Right atrium auricular region (tissue), 2 donors: ENCODE data around the gene UQCR11. TPM values are rescaled to one million over a fixed set of nuclear protein-coding genes. Genes with fewer than 3 reads are reported as not detected.

Experiments used
- DNase-seq: peaks from one replicate; pipeline ENCODE4 v3.0.0-alpha.2; 2019; ENCODE audit warnings: low spot score
- H3K27ac ChIP-seq, 2 donors: fragments of 200-600 bp; sonication (generic); 1 replicate in 1 of 2; 2 replicates in 1 of 2; pipeline ENCODE4 v1.5.1; 2016 to 2019
- H3K27me3 ChIP-seq, 2 donors: fragments of 200-600 bp; sonication (generic); one replicate each; pipeline versions ENCODE4 v1.5.1 to v1.6.0; 2017 to 2019
- H3K36me3 ChIP-seq: fragments of 200-600 bp; sonication (generic); one replicate; pipeline ENCODE4 v1.5.1; 2016
- H3K4me1 ChIP-seq, 2 donors: fragments of 200-600 bp; sonication (generic); one replicate each; pipeline versions ENCODE4 v1.5.1 to v1.6.0; 2017 to 2019
- H3K4me3 ChIP-seq, 2 donors: fragments of 200-600 bp; sonication (generic); 1 replicate in 1 of 2; 2 replicates in 1 of 2; pipeline ENCODE4 v1.5.1; 2017 to 2019; ENCODE audit warnings: mild to moderate bottlenecking in 1 of 2, moderate library complexity in 1 of 2
- H3K9me3 ChIP-seq, 2 donors: fragments of 200-600 bp; sonication (generic); one replicate each; pipeline ENCODE4 v1.5.1; 2019
- total RNA-seq, 2 donors: library from RNA; depleted of rRNA; stranded (reverse); fragments of >200 nt; gene quantifications; one replicate each; pipeline ENCODE4 v1.1.0, GENCODE V29; 2016
- TF ChIP-seq, protein P1 (sequence below), 2 donors: fragments of 200-600 bp; sonication (generic); IDR thresholded peaks; one replicate each; pipeline ENCODE4 v1.5.1; 2019; ENCODE audit warnings: antibody characterized with exemption in 2 of 2

The UQCR11 gene
- total RNA-seq, 2 donors from 2014 or later: 172 to 191 TPM

DNA sequence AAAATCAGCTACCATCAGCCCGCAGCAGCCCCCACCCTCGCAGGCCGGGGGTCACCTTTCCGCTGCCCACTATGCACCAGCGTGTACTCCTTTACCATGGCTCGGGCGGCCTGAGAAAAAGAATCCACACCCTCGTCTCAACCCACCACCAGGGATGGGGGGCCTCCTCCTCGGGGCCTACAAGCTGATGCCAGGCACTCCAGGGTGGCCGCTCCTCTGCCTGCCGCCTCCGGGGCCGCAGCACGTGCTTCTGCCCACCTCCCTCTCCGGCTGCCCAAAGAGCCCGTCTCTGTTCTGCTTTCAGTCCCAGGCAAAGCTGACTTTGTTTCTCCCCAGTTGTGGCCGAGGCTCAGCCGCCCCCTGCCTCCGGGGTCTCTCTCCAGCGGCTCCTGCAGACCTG is 26.0 kb downstream of the UQCR11 start:
- no peak for DNase-seq
- no peaks in the 10 kb centered on the region for H3K27me3 ChIP-seq
- H3K4me3 ChIP-seq: no peak overlapping the region
- H3K4me1 ChIP-seq: peaks cover 0 to 9% of the 10 kb centered on the region in 2 donors
- H3K9me3 ChIP-seq: no peaks in the 10 kb centered on the region
- TF ChIP-seq, protein P1, sequence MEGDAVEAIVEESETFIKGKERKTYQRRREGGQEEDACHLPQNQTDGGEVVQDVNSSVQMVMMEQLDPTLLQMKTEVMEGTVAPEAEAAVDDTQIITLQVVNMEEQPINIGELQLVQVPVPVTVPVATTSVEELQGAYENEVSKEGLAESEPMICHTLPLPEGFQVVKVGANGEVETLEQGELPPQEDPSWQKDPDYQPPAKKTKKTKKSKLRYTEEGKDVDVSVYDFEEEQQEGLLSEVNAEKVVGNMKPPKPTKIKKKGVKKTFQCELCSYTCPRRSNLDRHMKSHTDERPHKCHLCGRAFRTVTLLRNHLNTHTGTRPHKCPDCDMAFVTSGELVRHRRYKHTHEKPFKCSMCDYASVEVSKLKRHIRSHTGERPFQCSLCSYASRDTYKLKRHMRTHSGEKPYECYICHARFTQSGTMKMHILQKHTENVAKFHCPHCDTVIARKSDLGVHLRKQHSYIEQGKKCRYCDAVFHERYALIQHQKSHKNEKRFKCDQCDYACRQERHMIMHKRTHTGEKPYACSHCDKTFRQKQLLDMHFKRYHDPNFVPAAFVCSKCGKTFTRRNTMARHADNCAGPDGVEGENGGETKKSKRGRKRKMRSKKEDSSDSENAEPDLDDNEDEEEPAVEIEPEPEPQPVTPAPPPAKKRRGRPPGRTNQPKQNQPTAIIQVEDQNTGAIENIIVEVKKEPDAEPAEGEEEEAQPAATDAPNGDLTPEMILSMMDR (IDR thresholded peaks at IDR 0.05): no peak
- no peak overlapping the region for H3K27ac ChIP-seq
- peaks cover 55% of the 10 kb centered on the region for H3K36me3 ChIP-seq

DNA sequence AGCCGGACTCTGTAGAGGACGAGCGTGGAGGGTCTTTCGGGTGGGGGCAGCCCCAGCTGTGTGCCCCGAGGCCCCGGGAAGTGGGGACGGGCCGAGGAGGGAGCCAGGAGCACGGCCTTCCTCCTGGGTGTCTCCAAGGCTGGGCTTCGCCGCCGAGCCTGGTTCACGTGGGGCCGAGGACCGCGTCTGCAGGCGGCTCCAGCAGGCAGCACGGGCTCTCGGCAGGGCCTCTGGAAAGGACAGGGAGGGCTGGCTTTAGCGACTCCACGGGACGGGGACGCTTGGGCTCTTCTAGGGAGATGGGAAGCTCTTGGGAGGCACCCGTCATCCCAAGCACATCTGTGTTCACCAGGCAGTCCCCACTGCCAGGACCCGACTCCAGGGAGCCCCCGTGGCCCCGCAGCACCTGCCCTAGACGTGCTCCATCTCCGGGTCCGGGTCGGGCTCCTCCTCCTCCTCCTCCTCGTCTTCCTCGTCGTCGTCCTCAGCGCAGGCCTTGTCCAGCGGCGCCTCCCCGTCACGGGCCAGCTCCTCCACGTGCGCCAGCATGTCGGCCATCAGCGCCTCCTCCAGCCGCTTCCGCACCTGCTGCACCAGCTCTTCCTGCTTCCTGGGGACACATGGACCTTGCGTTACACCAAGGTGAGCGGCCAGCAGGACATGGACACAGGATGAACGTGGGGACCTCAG is 27.2 kb downstream of the UQCR11 start:
- TF ChIP-seq, protein P1 (IDR thresholded peaks at IDR 0.05): no peak
- H3K36me3 ChIP-seq: peaks cover 45% of the 10 kb centered on the region
- H3K4me3 ChIP-seq: no peak overlapping the region
- peak overlapping the region in 1 of 2 donors; percentile 26 for H3K27ac ChIP-seq
- peaks cover 0 to 9% of the 10 kb centered on the region in 2 donors for H3K4me1 ChIP-seq
- H3K9me3 ChIP-seq: no peaks in the 10 kb centered on the region
- no peaks in the 10 kb centered on the region for H3K27me3 ChIP-seq
- DNase-seq: no peak

DNA sequence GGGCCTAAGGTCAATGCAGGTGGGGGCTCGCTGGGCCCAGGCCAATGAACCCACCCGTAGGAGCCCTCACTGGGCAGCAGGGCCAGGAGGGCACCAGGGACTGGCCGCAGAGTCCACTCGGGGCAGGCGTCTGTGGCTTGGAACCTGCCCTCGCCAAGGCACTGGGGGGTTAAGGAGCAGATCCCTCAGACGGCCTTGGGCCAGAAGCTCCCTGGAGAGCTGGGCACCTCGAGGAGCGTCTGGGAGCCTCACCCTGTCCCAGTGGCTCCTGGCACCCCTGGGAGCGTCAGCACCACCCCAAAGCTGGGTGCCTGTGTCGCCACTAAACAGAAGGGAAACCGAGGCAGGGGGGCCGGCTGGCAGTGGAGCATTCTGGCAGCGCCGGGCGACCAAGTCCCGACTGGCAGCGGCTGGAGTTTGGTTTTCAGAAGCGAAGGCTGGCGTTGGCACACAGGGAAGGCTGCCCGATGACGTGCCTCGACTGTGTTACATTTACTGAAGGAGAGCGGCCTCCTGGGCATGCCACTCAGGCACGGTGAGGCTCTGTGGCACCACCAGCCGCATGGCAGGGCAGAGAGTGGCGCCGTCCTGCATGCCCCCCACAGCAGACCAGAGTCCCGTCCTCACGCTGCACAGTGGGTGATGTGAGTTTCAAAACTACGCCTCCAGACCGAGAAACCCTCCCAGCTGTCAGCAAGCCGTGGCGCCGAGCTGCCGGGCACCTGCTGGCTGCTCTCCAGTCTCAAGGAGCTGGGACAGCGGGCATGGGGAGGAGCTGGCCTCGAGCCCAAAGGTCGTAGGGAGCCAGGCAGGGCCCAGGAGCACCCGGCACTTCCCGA is 28.0 kb downstream of the UQCR11 start:
- peaks cover 41% of the 10 kb centered on the region for H3K36me3 ChIP-seq
- DNase-seq: no peak
- no peaks in the 10 kb centered on the region for H3K27me3 ChIP-seq
- H3K4me3 ChIP-seq: no peak overlapping the region
- TF ChIP-seq, protein P1 (IDR thresholded peaks at IDR 0.05): no peak
- peak overlapping the region in 1 of 2 donors; percentile 26 for H3K27ac ChIP-seq
- no peaks in the 10 kb centered on the region for H3K9me3 ChIP-seq
- peaks cover 0 to 9% of the 10 kb centered on the region in 2 donors for H3K4me1 ChIP-seq

DNA sequence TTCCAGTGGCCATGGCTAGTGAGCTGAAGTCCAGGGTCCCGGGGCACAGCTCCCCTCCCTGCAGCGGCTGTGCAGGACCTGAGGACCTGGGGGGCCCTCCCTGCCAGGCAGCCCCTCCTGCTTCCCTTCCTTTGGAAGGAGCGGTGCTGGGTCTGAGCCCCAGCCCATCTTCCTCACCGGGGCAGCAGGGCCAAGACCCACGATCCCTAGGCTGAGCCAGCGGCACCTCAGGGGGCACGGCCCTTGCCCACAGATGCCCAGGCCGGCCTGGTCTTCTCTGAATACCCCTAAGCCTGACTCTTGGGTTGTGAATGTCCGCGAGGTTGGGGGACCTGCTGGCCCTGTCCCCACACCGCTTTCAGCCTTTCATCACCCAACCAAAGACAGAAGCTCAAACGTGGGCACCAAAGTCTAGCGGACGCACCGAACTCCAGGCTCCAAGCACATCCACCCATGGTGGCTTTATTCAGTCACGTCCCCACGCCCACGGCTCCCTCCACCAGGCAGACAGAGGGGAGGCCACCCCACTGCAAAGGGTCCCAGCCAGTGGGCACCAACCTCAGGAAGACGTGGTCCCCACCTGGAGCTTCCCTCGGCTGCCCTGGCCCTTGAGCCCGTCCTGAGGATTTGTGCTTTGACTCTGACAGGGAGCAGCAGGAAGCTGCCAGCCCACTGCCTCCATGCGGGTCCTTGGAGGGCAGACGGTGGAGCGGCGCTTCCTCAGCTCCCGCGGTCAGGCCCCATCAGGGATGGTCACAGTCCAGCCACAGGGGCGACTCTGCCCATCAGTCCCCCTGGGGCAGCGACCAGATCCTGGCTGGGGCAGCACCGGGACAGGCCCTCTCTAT is 28.8 kb downstream of the UQCR11 start:
- Histone ChIP-seq H3K27ac (no peak overlapping the region), H3K27me3 (no peaks in the 10 kb centered on the region), H3K36me3 (peaks cover 36% of the 10 kb centered on the region), H3K4me3 (no peak overlapping the region), H3K9me3 (no peaks in the 10 kb centered on the region), H3K4me1 (peaks cover 0 to 9% of the 10 kb centered on the region in 2 donors)
- no peak for DNase-seq
- TF ChIP-seq, protein P1 (IDR thresholded peaks at IDR 0.05): no peak

DNA sequence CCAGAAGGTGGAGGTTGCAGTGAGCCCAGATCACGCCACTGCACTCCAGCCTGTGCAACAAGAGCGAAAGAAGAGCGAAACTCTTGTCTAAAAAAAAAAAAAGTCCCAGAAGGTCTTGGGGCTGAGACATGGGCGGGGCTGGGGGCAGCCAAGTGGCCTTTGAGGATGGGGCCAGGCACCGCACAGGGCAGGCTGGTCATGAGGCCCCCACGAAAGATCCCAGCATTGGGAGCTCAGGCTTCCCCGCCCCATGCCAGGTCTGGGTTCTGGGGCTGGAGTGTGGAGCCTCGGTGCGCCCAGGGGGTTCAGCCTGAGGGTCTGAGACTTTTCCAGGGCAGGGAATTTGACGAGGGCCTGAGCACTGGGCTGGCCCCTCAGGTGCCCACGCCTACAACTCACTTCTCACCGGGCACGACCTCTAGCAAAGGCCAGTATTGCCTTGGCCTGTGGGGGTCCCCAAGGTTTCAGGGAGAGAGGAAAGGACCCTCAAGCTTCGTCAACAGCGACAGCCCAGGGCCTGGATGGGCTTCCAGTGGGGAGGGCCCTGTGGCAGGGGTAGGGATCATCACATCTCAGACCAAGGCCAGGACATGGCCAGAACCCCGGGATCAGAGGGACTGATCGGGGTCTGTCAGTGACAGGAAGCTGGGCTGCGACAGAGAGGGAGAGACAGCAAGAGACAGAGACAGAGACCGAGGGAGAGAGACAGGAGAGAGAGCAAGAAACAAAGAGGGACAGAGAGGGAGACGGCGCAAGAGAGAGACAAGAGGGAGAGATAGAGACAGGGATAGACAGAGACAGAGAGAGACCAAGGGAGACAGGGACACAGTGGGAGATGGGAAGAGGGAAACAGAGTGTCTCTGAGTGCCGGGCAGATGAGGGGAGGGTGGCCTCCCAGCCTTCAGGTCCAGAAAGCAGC is 29.7 kb downstream of the UQCR11 start:
- Histone ChIP-seq H3K27me3 (no peaks in the 10 kb centered on the region), H3K4me1 (peaks cover 0 to 9% of the 10 kb centered on the region in 2 donors), H3K9me3 (no peaks in the 10 kb centered on the region), H3K27ac (no peak overlapping the region), H3K36me3 (peaks cover 27% of the 10 kb centered on the region), H3K4me3 (no peak overlapping the region)
- TF ChIP-seq, protein P1 (IDR thresholded peaks at IDR 0.05): no peak
- DNase-seq: no peak
